ENCODE measurements around the gene SLC22A12.
"Not testable (repeated sequence)": the region's sequence is repeated elsewhere in the genome, so short reads cannot be mapped to it uniquely, and the experiment has no call there.

The SLC22A12 gene

DNA sequence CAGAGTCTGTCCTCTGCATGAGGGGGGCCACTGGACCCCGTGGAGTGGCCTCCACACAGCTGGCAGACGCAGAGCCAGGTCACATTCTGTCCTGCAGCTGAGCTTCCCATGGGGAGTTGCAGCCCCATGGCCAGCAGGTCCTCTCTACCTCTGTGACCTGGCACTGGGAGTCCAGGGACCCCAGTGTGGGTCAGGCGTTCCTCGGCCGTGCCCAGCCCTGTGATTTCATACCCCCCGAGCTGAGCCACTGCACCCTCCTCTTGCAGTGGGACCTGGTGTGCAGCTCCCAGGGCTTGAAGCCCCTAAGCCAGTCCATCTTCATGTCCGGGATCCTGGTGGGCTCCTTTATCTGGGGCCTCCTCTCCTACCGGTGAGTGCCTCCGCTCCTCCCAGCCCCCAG is 32.2 kb upstream of the SLC22A12 start:
- no peak for DNase-seq (ENCODE audit: extremely low spot score)
- TF ChIP-seq, protein P1, sequence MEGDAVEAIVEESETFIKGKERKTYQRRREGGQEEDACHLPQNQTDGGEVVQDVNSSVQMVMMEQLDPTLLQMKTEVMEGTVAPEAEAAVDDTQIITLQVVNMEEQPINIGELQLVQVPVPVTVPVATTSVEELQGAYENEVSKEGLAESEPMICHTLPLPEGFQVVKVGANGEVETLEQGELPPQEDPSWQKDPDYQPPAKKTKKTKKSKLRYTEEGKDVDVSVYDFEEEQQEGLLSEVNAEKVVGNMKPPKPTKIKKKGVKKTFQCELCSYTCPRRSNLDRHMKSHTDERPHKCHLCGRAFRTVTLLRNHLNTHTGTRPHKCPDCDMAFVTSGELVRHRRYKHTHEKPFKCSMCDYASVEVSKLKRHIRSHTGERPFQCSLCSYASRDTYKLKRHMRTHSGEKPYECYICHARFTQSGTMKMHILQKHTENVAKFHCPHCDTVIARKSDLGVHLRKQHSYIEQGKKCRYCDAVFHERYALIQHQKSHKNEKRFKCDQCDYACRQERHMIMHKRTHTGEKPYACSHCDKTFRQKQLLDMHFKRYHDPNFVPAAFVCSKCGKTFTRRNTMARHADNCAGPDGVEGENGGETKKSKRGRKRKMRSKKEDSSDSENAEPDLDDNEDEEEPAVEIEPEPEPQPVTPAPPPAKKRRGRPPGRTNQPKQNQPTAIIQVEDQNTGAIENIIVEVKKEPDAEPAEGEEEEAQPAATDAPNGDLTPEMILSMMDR (IDR thresholded peaks at IDR 0.05; ENCODE audit: control extremely low read depth, extremely low read depth, low read depth, missing control alignments), result no peak
- ChIA-PET CTCF (interaction anchor here (1.4 kb wide), 1 partner anchor 109 kb away, joined by 5 read pairs; no protein-coding TSS in a partner anchor), POLR2A (no interaction called here)

DNA sequence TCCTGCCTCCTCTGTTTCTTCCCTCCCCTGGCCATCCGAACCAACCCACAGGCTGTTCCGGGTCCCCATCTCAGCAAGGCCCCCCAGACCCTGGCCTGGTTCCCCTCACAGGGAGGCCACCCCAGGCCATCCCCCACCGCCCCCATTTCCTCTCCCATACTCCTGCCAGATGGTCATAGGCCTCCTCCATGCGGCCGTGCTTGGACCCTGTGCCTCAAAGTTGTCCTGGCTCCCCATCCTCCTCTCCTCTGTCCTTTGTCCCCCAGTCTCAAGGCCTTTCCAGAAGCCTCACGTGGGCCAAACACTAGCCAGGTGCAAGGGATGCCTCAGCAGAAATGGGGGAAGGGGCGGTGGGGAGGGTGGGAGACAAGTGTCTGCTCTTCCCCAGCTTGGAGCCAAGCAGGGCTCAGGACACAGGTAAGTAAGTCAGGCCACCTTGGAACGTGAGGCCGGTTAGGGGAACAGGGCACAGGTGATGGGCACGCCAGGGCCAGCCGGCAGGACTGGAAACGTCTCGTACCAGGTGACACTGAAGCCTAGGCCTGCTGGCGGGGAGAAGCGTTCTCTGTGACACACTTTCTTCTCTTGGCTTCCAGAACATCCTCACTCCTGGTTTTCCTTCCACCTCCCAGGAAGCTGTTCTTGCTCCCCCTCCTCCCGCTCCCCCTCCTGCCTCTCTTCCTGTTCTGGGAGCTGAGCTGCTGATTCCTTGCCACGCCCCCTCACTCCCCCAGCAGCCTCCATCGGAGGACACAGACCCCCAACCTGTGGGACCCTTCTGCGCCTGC is 31.5 kb upstream of the SLC22A12 start:
- no peak for DNase-seq (ENCODE audit: extremely low spot score)
- POLR2A ChIA-PET, result no interaction called here
- CTCF ChIA-PET, result interaction anchor here (1.4 kb wide), 1 partner anchor 110 kb away, joined by 5 read pairs; no protein-coding TSS in a partner anchor
- TF ChIP-seq, protein P1 (IDR thresholded peaks at IDR 0.05; ENCODE audit: control extremely low read depth, extremely low read depth, low read depth, missing control alignments), result no peak

DNA sequence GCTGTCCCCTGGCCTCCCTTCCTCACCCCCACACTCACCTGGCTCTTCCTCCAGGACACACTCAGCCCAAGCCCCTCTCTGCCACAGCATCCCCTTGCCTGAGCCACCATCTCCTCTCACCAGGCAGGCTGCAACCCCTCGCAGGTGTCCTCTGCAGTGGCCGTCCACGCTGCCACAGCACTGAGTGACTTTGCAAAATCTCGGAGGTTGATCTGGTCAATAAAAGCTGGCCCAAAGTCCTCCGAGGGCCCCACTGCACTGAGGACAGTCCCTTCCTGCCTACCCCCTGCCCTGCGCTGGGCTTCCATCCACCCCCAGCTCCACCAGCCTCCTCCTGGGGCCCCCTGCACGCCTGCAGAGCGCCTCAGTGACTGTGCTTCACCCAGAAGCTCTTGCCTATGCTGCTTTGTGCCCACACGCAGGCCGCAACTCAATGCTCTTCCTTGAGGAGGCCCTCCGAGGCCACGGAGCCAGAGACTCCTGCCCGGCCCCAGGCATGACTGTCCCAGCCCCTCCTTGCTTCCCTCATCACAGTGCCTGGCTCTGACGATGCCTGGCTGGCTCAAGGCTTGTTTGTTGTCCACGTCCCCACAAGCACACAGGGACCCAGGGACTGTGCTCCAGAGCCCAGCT is 30.8 kb upstream of the SLC22A12 start:
- POLR2A ChIA-PET, result no interaction called here
- no peak for DNase-seq (ENCODE audit: extremely low spot score)
- TF ChIP-seq, protein P1 (IDR thresholded peaks at IDR 0.05; ENCODE audit: control extremely low read depth, extremely low read depth, low read depth, missing control alignments), result no peak
- CTCF ChIA-PET, result no interaction called here

DNA sequence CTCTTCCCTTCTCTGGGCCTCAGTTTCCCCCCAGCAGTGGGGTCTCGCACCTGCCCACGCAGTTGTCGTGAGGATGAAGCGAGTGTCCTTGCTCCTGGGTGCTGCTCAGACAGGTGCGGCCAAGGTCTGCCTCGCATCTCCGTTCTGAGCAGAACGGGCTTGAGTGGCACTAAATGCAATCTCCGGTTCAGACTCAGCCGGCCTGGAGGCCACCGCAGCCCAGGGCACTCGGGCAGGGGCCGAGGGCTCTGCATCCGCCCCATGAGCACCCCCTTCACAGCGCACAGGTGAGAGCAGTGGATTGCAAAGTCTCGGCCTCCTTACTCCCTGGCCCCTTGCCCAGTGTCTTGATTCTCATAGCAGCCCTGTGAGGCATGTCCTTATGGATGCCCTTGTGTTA is 30.1 kb upstream of the SLC22A12 start:
- ChIA-PET POLR2A (no interaction called here), CTCF (no interaction called here)
- no peak for DNase-seq (ENCODE audit: extremely low spot score)
- TF ChIP-seq, protein P1 (IDR thresholded peaks at IDR 0.05; ENCODE audit: control extremely low read depth, extremely low read depth, low read depth, missing control alignments), result no peak

DNA sequence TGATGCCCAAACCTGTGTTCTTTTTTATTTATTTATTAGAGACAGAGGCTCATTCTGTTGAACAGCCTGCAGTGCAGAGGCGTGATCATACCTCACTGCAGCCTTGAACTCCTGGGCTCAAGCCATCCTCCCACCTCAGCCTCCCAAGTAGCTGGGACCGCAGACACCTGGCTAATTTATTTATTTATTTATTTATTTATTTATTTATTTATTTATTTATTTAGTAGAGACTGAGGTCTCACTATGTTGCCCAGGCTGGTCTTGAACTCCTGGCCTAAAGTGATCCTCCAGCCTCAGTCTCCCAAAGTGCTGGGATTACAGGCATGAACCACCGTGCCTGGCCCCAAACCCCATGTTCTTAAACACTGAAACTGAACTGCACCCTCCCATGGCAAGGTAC is 29.6 kb upstream of the SLC22A12 start:
- POLR2A ChIA-PET; CTCF ChIA-PET; DNase-seq (ENCODE audit: extremely low spot score): not testable (repeated sequence)

DNA sequence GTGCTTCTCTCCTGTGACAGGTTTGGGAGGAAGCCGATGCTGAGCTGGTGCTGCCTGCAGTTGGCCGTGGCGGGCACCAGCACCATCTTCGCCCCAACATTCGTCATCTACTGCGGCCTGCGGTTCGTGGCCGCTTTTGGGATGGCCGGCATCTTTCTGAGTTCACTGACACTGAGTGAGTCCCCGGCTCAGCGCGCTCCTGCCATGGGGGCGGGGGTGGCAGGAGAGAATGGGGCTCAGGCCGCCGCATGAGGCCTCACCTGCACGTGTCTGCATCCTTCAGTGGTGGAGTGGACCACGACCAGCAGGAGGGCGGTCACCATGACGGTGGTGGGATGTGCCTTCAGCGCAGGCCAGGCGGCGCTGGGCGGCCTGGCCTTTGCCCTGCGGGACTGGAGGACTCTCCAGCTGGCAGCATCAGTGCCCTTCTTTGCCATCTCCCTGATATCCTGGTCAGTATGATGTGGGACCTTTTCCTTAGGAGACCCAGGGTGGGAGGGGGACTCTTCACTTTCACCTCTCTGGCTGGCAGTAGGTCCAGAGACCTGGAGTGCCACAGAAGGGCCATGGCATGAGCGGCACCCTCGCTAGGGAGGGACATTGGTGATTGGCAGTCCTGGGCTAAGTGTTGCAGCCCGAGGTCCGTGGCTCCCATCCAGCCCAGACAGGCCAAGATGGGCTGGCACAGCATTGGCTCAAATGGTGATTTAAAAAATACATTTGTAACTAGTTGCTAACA is 28.9 kb upstream of the SLC22A12 start:
- no peak for DNase-seq (ENCODE audit: extremely low spot score)
- ChIA-PET POLR2A (no interaction called here), CTCF (no interaction called here)
- TF ChIP-seq, protein P1 (IDR thresholded peaks at IDR 0.05; ENCODE audit: control extremely low read depth, extremely low read depth, low read depth, missing control alignments), result no peak
